GM18867 (cell line): ENCODE measurements around the gene COL19A1.

Experiments
- ATAC-seq: cut with Tn5 transposase; IDR thresholded peaks from one replicate; pipeline ENCODE4 v1.9.1; 2021; ENCODE audit warnings: mild to moderate bottlenecking, moderate library complexity; ENCODE audit not compliant: unreplicated experiment

COL19A1 gene

DNA sequence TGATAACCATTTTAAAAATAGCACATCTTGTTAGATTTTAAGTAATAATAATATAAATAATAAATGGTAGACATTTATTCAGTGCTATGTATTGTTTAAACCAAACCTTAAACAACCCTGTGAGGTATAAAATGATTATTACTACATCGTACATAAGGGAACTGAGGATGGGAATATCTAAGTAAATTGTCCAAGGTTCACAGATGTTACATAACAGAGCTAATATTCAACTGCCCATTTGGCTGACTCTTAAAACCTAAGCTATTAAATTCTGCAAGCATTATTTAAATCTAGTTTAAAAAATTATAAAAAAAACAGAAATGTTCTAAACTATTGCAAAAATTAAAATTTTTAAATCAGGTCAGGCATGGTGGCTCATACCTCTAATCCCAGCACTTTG lies 175.1 kb downstream of the COL19A1 start:
- ATAC-seq, result no peak

DNA sequence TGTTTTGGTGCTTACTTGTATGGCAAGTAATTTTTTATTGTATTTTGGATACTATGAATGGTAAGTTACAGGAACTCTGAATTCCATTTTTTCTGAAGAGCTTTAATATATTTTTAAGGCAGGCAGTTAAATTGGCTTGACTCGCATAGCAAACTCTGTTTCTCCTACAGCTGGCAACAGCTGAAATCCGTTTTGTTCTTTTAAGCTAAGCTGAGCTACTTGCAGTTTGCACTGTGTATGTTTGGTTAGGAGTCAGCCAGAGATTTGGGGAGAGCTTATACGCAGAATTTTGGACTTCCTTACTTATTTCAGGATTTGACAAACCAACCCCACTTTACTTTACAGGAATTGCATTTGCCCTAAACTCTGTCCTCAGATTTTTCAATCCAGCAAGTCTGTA lies 179.1 kb downstream of the COL19A1 start:
- ATAC-seq, result no peak

DNA sequence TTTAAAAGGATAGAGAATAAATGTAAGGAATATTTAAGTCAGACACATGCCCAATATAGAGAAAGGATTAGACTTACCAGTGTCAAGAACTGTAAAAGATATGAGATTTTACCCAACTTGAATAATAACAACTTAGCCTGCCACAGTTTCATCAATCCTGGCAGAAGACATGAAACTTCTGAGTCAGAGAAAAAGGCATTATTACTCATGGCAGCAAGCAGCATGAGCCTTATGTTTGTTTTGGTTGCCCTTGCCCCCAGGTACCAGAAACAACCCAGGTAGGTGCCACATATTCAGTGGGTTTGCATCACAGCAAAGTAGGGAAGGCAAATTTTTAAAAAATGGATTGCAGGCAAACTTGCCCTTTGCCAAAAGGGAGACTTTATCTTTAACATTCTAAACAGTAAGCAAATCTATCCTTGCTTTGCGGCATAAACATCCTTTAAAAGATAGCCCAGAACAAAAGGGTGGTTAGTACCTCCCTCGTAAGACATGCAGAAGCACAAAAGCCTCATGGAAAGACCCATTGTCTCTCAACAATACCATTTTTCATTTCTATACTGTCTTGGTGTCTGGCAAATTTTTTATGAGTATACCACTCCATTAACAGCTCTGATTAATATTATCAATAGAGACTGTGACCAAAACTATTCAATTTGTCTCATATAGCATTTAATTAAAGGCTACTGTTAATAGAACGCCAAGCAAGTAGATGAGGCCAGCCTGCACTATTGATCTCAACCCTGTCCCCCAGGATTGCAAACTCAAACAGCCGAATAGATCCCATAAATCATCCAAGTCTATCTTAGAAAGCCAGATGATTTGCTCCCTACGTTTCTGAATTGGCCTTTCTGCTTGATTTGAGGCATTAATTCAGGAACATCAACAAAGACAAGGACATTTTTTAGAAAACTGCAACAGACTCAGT lies 185.1 kb downstream of the COL19A1 start:
- ATAC-seq, result no peak

DNA sequence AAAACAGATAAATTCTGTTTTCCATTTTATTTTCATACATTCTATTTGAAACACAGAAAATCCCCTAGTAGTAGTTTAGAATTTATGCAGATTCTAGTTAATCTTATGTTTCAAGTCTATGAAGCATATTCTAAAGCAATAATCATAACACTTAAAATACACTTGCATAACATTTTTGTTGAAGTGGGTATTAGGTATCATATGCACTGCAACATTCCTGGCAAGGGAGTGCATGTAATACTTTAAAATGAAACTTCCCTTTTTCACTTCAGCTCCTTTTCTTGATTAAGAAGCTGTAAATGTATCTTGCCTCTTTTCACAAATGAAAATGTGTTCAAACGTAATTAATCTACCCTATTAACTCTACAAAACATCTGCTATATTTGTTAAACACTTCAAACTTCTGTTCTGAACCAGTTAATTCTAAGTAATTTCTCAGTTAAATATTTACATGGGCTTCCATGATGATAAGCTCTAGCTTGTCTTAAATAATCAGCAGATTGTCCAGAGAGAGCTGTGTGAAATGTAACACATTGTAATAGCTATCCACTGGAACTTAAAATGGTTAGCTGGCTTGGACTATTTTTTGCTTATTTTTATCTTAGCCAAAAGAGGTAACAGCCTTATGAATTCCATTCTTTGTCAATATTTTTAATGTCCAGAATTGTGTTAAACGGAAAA lies 192.8 kb downstream of the COL19A1 start:
- no peak for ATAC-seq

DNA sequence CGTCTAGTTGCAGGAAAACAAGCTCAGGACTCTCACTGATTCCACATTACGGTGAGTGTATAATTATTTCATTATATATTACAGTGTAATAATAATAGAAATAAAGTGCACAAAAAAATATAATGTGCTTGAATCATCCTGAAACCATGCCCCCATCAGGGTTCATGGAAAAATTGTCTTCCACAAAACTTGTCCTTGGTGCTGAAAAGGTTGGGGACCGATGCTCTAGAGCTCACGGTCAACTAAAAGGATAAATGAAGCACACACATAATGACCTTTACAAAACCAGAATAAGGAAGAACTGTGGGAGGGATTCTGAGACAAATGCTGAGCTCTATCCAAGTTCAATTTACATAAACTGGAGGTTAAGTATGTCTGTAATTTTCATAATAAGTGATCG lies 194.3 kb downstream of the COL19A1 start:
- ATAC-seq, result no peak

DNA sequence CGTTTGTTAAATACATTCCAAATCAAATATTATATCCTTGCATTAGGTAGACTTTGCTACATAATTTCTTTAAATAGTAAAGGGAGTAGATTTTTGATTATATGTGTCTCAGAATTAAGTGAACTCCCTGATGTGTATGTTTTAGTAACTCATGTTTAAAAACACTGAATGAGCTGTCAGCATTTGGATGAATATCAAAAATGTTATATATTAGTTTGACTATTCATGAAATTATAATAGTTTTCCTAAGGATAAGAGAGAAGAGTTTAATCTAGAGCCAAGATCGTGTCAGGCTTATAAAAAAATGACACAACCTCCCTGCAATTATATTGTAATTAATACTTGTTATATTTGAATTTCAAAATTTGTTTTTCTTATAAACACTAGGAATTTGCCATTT lies 195.2 kb downstream of the COL19A1 start:
- no peak for ATAC-seq

DNA sequence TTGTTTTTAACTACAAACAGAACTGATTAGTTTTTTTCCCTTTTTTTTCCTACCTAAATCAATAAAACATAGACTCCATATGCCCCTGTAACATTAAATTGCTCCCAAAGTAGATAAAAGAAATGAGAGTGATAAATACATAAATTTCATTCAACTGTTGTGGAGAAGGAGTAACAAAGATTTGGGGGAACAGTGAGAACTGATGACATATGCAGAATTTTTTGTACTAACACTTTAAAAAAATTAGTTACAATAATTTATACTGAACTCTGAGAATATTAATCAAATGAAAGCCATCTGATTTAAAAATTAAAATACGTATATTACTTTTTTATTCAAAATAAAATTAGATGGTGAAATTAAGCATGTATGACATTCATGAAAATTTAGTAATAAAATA lies 195.7 kb downstream of the COL19A1 start:
- ATAC-seq, result no peak

DNA sequence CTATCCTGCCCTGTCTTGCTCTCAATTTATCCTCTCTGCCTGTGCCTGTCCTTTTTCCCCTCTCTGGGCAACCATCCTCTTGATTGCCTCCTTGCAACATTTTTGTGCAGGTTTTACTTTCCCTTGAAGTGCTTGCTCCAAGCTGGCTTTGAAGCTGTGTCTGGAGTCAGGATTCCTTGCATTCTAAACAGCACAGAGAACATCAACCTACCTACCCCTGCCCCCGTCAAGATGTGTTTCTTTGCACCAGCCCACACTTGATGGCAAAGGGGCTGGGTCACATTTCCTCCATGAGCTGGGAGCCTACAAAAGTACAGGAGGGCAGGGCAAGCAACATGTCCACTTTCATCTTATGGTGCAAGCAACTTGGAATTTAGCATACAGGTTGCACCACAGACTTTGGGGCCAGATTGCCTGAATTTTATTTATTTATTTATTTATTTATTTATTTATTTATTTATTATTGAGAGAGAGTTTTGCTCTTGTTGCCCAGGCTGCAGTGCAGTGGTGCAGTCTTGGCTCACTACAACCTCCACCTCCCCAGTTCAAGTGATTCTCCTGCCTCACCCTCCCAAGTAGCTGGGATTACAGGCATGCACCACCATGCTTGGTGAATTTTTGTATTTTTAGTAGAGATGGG lies 206.3 kb downstream of the COL19A1 start:
- no peak for ATAC-seq

DNA sequence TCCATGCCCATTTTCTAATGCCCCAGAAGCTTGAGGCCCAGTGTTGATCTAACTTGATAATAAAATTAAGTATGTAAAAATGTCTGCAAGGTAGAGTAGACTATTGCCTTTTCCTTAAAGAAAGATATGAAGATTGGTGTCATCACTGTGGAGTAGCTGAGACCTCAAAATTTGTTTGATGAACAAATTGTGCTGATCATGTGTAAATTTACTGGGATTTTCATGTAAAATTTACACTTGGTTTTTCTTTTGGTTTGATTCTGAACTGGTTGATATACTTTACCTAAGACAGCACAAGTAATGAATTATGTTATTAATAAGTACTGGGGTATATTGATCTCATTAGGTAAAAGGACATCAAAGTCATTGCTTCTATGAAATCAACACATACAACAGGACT lies 207.3 kb downstream of the COL19A1 start:
- ATAC-seq, result no peak

DNA sequence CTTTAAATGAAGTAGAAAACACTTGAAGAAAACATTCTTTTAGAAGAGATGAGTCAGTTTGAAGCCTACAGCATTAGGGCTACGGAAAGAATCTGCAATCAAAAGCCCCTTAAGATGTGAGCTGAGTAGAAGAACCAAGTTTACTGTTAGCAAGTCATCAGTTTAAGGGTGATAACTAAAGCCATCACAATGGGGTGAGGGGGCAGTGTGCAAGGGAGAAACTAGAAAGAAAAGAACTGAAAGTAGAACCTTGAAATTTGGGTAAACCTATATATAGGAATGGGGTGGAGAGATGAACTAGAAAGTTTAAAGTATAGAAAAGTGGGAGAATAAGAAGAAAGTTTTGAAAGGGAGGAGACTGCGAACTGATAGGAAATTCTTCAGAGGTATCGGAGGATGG lies 212.9 kb downstream of the COL19A1 start:
- peak; percentile 60 for ATAC-seq

DNA sequence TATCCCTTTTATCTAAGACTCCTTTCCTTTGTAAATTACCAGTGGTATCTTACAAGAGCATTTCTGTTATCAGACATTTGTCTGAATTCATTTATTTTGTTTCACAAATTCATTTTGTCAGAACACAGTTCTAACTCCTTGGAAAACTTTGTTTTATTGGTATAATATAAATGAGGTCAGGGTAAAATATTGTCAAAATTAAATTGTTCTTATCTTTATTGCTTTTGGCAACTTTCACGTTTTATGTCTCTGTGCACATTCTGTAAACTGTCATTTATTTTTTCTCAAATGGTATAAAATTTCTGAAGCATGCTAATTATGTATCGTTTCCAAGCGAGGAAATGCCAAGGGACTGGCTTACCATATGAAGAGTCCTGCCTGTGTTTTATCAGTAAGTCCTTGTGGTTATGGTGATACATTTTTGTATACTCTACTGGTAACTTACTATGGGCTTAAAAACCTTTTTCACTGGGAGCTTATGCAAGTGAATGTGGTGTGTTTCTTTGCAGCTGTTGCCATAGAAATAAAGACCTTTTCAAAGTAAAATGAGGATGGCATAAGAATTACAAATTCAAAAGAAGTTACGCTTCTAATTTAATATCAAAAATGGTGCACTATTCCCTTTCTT lies 214.2 kb downstream of the COL19A1 start:
- ATAC-seq, result no peak

DNA sequence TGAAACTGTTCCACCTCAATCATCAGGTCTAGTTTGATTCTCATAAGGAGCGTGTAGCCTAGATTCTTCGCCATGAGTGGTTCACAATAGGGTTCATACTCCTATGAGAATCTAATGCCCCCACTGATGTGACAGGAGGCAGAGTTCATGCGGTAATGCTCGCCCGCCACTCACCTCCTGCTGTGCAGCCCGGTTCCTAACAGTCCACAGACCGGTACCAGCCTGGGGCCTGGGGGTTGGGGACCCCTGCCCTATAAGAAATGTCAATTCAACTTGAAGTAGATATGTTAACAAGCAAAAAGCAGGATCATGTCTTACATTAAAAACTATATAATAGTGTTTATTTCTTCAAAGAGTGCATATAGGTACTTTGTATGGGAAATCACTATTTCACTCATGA lies 216.5 kb downstream of the COL19A1 start:
- ATAC-seq, result no peak

DNA sequence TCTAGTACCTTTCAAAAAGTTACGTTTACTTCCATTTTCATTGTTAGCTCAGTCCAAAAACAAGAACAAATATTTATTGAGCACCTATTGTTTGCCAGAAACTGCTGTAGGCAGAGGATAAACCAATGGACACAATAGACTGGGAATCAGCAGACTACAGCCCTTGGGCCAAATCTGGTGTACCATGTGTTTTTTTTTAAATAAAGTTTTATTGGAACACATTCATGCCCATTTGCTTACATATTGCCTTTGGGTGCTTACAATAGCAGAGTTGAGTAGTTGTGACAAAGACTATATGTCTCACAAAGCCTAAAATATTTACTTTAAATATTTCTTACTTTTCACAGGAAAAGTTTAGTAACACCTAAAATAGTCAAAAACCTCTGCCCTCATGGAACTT lies 220.4 kb downstream of the COL19A1 start:
- ATAC-seq, result no peak

DNA sequence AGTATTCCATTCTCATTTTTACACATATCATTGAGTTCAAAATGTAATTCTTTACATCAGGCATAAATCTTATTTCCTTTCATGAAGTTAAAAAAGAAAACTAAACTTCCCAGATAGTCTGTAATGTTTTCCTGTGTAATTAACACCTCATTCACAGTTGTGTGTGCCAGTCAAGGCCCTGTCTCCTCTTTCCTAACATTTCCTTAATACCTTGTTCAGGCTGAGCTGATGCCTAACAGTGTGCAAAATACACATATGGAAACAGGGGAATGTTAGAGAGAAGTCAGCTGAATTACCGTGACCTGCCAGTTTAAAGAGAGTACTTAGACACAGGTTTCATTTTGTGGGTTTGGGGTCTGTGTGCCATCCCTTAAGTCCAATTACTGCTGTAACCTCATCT lies 227.8 kb downstream of the COL19A1 start:
- ATAC-seq, result no peak

DNA sequence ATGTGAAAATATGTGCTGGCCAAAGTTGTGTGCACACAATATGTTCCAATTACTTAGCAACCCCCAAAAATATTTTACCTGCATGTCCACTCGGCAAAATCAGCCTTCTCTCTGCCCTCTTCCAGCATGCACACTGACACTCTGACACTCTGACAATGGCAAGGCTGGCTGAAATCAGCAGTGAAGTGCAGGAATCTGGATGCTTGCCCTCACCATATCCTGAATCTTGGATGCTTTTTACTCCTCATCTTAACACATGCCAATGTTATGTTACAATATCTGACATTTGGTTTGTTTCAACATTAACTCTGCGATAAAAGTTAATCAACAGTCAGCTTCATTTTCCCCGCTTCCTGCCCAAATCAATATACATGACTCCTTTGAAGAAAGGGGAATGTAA lies 233.4 kb downstream of the COL19A1 start:
- no peak for ATAC-seq

DNA sequence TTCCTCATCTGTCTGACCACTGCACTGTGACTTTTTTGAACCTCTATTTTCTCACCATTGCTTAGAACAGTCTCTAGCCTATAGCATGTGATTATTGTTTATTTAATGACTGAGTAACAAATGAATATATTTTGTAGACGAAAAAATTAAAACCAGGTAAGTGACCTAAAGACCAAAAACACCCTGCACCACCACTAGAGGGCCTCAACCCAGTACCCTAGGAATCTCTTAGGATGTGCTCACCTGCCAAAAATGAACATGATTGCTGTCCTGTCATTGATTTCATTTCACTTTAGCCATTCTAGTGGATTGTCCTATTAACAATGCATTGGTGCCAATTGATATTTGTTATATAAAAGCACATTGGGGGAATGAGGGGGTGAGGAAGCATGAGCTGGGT lies 237.4 kb downstream of the COL19A1 start:
- no peak for ATAC-seq

DNA sequence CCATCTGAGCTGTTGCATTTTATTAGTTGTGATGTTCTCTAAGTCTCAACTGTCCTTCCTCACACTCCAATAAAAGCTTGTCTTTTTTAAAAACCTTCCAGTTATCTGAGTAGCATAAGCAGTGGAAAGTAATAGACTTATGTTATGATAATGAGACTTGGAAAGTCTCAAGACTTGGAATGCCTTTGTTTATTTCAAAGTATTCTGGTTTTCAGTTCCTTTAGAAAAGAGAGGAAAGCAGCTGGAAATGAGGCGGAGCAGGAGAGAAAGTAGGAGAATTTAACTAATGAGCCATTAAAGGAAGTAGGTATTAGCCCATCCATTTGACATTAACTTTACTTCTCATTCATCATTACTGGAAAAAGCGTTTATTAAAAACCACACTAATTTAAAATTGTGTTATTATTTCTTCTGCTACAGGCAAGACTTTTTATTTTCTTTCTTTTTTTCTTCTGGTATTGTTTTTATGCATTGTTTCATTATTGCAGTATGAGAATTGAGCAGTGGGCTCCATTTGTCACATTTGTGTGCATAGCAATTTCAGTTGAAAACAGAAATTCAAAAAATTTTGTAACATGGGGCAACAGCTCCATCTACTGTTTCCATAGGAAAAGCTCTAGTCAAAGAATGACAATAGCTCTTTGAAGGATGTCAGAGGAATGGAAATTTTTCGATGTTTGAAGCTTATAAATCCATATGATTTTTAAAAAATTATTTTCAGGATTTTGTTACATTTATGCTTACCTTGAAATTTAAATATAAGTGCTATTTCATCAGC lies 241.7 kb downstream of the COL19A1 start:
- peak; percentile 51 for ATAC-seq

DNA sequence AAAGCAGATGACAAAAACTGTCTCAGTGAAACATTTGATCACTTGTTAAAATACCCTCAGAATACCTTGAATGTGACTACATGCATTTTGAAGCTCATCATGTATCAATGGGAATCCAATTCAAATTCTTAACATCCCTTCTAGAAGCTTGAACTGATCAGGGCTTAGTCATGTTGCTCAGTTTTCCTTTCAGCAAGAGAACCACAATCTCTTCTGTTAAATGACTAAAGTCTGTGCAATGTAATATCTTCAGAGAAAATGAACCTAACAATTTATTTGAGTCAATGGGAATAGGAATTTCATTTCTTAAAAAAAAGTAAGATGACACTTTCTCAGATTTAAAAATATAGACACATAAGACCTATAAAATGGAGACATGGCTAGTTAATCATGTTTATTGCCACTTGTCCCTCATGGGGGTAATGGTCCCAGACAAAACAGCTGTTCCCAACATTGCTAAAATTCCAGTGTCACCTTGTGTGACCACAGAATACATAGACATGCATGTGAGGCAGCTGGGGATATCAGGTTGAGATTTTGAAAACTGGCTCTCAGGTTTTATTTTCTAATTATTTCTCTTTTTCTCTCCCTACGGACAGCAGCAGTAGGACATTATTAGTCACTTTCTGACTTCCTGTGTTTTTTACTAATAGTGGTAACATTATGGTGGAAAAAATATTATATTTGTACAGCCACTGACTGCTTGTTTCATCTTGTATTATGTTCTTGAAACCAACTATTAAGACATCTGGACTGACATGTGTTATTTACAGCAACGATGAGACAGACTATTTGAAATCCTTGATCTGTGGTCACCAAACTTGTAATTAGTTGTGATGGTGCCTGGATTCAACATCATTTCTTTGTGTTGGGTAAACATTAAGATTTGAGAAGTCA lies 244.0 kb downstream of the COL19A1 start:
- ATAC-seq, result peak; percentile 37

DNA sequence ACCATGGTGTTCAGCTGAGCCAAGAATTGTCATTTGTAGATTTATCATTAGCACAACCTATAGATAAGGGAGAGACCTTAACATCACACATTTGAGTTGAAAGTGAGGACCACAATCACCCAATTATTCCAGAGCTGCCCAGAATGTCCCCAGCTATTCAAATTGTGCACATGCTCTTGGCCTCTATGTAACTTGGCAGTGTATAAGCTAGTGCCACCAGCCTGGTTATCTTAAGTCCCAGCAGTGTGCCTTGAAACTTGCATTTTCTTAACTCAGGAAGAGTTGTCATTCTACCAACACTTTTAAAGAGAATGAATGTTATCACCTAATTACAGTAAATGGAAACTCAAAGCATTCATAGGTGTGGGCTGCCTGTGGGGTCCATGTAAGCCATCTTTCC lies 245.4 kb downstream of the COL19A1 start:
- no peak for ATAC-seq

DNA sequence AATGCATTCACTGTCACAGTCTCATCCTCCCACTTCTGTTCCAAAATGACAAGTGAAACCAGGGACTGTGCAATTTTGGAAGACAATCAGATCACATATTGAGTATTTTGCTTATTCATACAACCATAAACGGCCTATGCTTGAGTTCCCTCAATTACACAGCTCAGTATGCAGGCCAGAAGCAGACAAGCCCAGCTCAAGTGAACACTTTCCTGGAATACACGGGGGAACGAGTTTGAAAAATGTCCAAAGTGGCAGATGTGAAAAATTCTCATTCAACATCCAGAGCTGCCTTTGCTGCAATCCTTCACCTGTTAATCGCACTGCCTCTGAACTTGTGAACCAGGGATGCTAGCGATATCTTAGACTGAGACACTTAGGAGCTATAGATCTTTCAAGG lies 246.4 kb downstream of the COL19A1 start:
- no peak for ATAC-seq
